ENCODE results near the gene TMC3.
"Not testable (repeated sequence)": the region's sequence is repeated elsewhere in the genome, so short reads cannot be mapped to it uniquely, and the experiment has no call there.

The TMC3 gene

DNA sequence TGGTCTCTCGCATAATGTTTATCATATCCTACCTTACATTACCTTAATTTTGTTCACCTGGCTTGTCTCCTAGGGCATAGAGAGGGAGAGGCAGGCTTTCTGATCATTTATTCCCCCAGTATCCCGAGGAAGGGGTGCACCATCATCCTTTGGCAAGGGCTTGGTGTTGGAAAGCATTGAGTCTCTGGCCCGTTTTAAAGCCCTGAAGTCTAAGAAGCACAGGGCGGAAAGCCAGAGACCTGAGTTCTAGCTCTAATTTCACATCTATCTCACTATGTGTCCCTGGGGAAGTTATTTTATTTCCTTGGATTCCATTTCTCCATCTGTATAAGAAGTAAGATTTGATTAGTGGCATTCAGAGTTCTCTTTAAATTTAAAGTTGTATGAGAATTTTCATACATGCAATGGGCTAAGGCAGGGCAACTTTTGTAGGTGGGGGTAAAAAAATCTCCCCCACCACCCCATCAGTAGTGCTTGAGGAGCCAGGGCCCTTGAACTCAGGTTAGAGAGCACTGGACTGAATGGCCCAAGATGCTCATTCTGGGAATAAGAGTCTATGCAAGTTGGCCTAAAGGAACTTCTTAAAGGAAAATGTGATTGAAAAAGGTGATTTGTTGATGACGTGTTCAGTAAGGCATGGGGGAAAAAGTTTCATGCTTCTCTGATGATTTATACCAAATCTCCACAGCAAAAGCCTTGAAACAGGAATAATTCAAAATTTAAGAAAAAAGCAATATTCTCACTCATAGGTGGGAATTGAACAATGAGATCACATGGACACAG lies 10.1 kb downstream of the TMC3 start:
- no peak overlapping the region for H3K9ac ChIP-seq (ENCODE audit: low read length in 2 of 2)
- H3K9me3 ChIP-seq (ENCODE audit: control insufficient read depth in 2 of 2, low read length in 2 of 2), result no peaks in the 10 kb centered on the region
- no peak overlapping the region for H3K27ac ChIP-seq (ENCODE audit: low read length)
- no peaks in the 10 kb centered on the region for H3K4me1 ChIP-seq (ENCODE audit: control insufficient read depth, insufficient read depth, low read length)
- H3K36me3 ChIP-seq (ENCODE audit: control insufficient read depth in 2 of 2, insufficient read depth in 2 of 2, low read length in 2 of 2), result no peaks in the 10 kb centered on the region
- H3K4me3 ChIP-seq (ENCODE audit: low read length in 2 of 2), result no peak overlapping the region
- no peaks in the 10 kb centered on the region for H3K27me3 ChIP-seq (ENCODE audit: control insufficient read depth in 1 of 2, insufficient read depth in 2 of 2, low read length in 2 of 2)

- H3K27ac ChIP-seq (ENCODE audit: low read length), result no peak overlapping the region
- H3K4me1 ChIP-seq (ENCODE audit: control insufficient read depth, insufficient read depth, low read length), result no peaks in the 10 kb centered on the region
- H3K27me3 ChIP-seq (ENCODE audit: control insufficient read depth in 1 of 2, insufficient read depth in 2 of 2, low read length in 2 of 2), result no peaks in the 10 kb centered on the region
- no peaks in the 10 kb centered on the region for H3K36me3 ChIP-seq (ENCODE audit: control insufficient read depth in 2 of 2, insufficient read depth in 2 of 2, low read length in 2 of 2)
- no peak overlapping the region for H3K4me3 ChIP-seq (ENCODE audit: low read length in 2 of 2)
- H3K9me3 ChIP-seq (ENCODE audit: control insufficient read depth in 2 of 2, low read length in 2 of 2), result no peaks in the 10 kb centered on the region
- no peak overlapping the region for H3K9ac ChIP-seq (ENCODE audit: low read length in 2 of 2)
These were observed 10.7 kb downstream of the TMC3 start for GRCh38 chr15:81363276-81363675.

- Histone ChIP-seq H3K36me3 (ENCODE audit: control insufficient read depth in 2 of 2, insufficient read depth in 2 of 2, low read length in 2 of 2) (no peaks in the 10 kb centered on the region), H3K27ac (ENCODE audit: low read length) (no peak overlapping the region)
These were observed 11.2 kb downstream of the TMC3 start for GRCh38 chr15:81362790-81363189.

GRCh38 chr15:81361891-81362290 lies 12.1 kb downstream of the TMC3 start:
- Histone ChIP-seq H3K36me3 (ENCODE audit: control insufficient read depth in 2 of 2, insufficient read depth in 2 of 2, low read length in 2 of 2) (no peaks in the 10 kb centered on the region), H3K4me1 (ENCODE audit: control insufficient read depth, insufficient read depth, low read length) (no peaks in the 10 kb centered on the region), H3K9ac (ENCODE audit: low read length in 2 of 2) (no peak overlapping the region), H3K27ac (ENCODE audit: low read length) (no peak overlapping the region), H3K4me3 (ENCODE audit: low read length in 2 of 2) (no peak overlapping the region), H3K9me3 (ENCODE audit: control insufficient read depth in 2 of 2, low read length in 2 of 2) (no peaks in the 10 kb centered on the region), H3K27me3 (ENCODE audit: control insufficient read depth in 1 of 2, insufficient read depth in 2 of 2, low read length in 2 of 2) (peaks cover 0 to 2% of the 10 kb centered on the region in 2 donors)

More at GRCh38 chr15:81362790-81363189, 11.2 kb downstream of the TMC3 start:
- Histone ChIP-seq H3K9me3 (ENCODE audit: control insufficient read depth in 2 of 2, low read length in 2 of 2) (no peaks in the 10 kb centered on the region), H3K9ac (ENCODE audit: low read length in 2 of 2) (no peak overlapping the region), H3K4me1 (ENCODE audit: control insufficient read depth, insufficient read depth, low read length) (no peaks in the 10 kb centered on the region), H3K27me3 (ENCODE audit: control insufficient read depth in 1 of 2, insufficient read depth in 2 of 2, low read length in 2 of 2) (no peaks in the 10 kb centered on the region), H3K4me3 (ENCODE audit: low read length in 2 of 2) (no peak overlapping the region)

- no peak overlapping the region for H3K4me3 ChIP-seq (ENCODE audit: low read length in 2 of 2)
- no peak overlapping the region for H3K27ac ChIP-seq (ENCODE audit: low read length)
- H3K36me3 ChIP-seq (ENCODE audit: control insufficient read depth in 2 of 2, insufficient read depth in 2 of 2, low read length in 2 of 2), result no peaks in the 10 kb centered on the region
- H3K27me3 ChIP-seq (ENCODE audit: control insufficient read depth in 1 of 2, insufficient read depth in 2 of 2, low read length in 2 of 2), result peaks cover 0 to 2% of the 10 kb centered on the region in 2 donors
- H3K9ac ChIP-seq (ENCODE audit: low read length in 2 of 2), result no peak overlapping the region
- no peaks in the 10 kb centered on the region for H3K9me3 ChIP-seq (ENCODE audit: control insufficient read depth in 2 of 2, low read length in 2 of 2)
- no peaks in the 10 kb centered on the region for H3K4me1 ChIP-seq (ENCODE audit: control insufficient read depth, insufficient read depth, low read length)
These were observed 13.5 kb downstream of the TMC3 start for GRCh38 chr15:81360491-81360890.

- Histone ChIP-seq H3K4me1 (ENCODE audit: control insufficient read depth, insufficient read depth, low read length) (no peaks in the 10 kb centered on the region), H3K27ac (ENCODE audit: low read length) (no peak overlapping the region), H3K9ac (ENCODE audit: low read length in 2 of 2) (no peak overlapping the region), H3K9me3 (ENCODE audit: control insufficient read depth in 2 of 2, low read length in 2 of 2) (no peaks in the 10 kb centered on the region), H3K4me3 (ENCODE audit: low read length in 2 of 2) (no peak overlapping the region), H3K27me3 (ENCODE audit: control insufficient read depth in 1 of 2, insufficient read depth in 2 of 2, low read length in 2 of 2) (peaks cover 0 to 2% of the 10 kb centered on the region in 2 donors), H3K36me3 (ENCODE audit: control insufficient read depth in 2 of 2, insufficient read depth in 2 of 2, low read length in 2 of 2) (no peaks in the 10 kb centered on the region)
These were observed 15.8 kb downstream of the TMC3 start for GRCh38 chr15:81358248-81358647.

DNA sequence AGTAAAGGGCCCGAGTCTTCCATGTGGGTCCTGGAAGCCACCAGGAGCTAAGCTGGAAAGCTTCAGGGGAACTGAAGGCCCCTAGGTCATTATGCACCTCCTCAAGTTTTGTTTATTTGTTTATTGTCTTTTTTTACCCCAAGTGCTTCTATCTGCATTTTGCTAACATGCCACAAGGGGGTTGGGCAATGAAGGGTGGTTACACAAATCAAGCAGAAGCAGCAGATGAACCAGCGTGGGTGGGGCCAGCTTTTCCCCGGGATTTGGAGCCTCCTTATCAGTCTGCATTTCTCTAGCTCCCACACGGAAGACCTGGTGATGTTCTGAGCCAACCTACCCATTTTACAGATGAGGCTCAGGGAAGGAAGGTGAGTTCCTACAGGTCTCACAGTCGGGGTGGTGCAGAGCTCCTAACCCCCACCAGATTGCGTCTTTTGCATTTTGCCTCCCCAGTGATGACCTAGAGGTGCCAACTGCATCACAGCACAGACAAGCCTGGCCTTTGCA lies 16.8 kb downstream of the TMC3 start:
- no peaks in the 10 kb centered on the region for H3K4me1 ChIP-seq (ENCODE audit: control insufficient read depth, insufficient read depth, low read length)
- no peak overlapping the region for H3K4me3 ChIP-seq (ENCODE audit: low read length in 2 of 2)
- no peak overlapping the region for H3K27ac ChIP-seq (ENCODE audit: low read length)

DNA sequence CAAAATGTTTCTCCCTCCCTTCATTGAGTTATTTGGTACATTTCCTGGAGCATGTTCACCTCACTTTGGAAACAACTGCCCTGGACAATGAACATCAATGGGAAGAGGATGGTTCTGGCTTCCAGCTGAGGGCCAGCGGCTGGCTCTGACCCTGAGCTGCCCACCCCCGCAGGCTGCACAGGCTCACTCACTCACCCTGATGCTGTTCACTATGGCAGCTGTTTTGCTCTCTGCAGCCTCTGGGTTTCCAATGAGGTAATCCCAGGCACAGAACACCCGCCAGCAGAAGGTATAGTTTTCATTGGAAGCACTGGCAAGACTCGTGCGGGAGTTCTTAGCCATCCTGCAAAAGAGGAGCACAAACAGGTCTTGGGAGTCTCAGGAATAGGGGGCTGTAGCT lies 17.8 kb downstream of the TMC3 start:
- Histone ChIP-seq H3K4me1 (ENCODE audit: control insufficient read depth, insufficient read depth, low read length) (no peaks in the 10 kb centered on the region), H3K9ac (ENCODE audit: low read length in 2 of 2) (no peak overlapping the region), H3K27me3 (ENCODE audit: control insufficient read depth in 1 of 2, insufficient read depth in 2 of 2, low read length in 2 of 2) (peaks cover 0 to 2% of the 10 kb centered on the region in 2 donors), H3K9me3 (ENCODE audit: control insufficient read depth in 2 of 2, low read length in 2 of 2) (no peaks in the 10 kb centered on the region), H3K36me3 (ENCODE audit: control insufficient read depth in 2 of 2, insufficient read depth in 2 of 2, low read length in 2 of 2) (no peaks in the 10 kb centered on the region), H3K27ac (ENCODE audit: low read length) (no peak overlapping the region), H3K4me3 (ENCODE audit: low read length in 2 of 2) (no peak overlapping the region)

More for the DNA sequence above, 16.8 kb downstream of the TMC3 start:
- Histone ChIP-seq H3K9me3 (ENCODE audit: control insufficient read depth in 2 of 2, low read length in 2 of 2) (no peaks in the 10 kb centered on the region), H3K36me3 (ENCODE audit: control insufficient read depth in 2 of 2, insufficient read depth in 2 of 2, low read length in 2 of 2) (no peaks in the 10 kb centered on the region), H3K9ac (ENCODE audit: low read length in 2 of 2) (no peak overlapping the region), H3K27me3 (ENCODE audit: control insufficient read depth in 1 of 2, insufficient read depth in 2 of 2, low read length in 2 of 2) (peaks cover 0 to 2% of the 10 kb centered on the region in 2 donors)

DNA sequence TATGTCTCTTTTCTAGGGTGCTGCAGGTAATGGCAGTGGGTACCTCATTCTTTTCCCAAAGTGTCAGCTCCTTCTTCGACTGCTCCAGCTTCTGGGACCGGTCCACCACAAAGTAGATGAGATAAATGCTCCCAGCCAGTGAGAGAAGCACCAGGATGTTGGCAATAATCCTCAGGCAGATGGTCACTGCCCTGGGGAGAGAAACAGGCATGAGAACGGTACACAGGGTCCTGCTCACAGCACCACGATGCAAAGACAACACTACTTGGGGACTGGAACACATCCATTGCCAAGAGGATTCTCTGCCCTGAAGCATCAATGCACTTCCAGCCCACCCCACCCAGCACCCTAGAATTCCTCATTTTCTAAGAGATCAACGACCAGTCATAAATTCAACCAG lies 22.4 kb downstream of the TMC3 start:
- no peak overlapping the region for H3K27ac ChIP-seq (ENCODE audit: low read length)
- H3K36me3 ChIP-seq (ENCODE audit: control insufficient read depth in 2 of 2, insufficient read depth in 2 of 2, low read length in 2 of 2), result no peaks in the 10 kb centered on the region
- no peak overlapping the region for H3K4me3 ChIP-seq (ENCODE audit: low read length in 2 of 2)
- H3K9ac ChIP-seq (ENCODE audit: low read length in 2 of 2), result no peak overlapping the region
- no peaks in the 10 kb centered on the region for H3K4me1 ChIP-seq (ENCODE audit: control insufficient read depth, insufficient read depth, low read length)
- H3K9me3 ChIP-seq (ENCODE audit: control insufficient read depth in 2 of 2, low read length in 2 of 2), result no peaks in the 10 kb centered on the region
- no peaks in the 10 kb centered on the region for H3K27me3 ChIP-seq (ENCODE audit: control insufficient read depth in 1 of 2, insufficient read depth in 2 of 2, low read length in 2 of 2)

DNA sequence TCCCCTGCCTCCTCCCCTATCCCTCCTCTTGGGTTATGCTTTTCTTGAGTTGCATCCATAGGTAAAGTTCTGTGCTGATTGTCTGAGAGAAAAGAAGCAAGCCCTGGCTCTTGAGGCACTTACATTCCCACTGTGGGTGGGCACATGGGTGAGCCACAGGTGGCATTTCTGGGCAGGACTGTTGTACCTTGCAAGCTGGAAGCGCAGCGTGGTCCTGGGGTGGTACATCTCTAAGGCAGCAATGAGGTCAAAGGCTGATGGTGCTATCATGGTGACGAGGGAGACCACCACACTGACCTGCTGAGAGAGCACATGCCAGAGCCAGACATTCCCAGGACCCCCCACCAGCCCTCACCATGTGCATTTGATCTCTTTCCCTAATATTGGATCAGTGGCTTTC lies 24.7 kb downstream of the TMC3 start:
- H3K9ac ChIP-seq (ENCODE audit: low read length in 2 of 2), result no peak overlapping the region
- H3K4me1 ChIP-seq (ENCODE audit: control insufficient read depth, insufficient read depth, low read length), result no peaks in the 10 kb centered on the region
- no peaks in the 10 kb centered on the region for H3K27me3 ChIP-seq (ENCODE audit: control insufficient read depth in 1 of 2, insufficient read depth in 2 of 2, low read length in 2 of 2)
- no peak overlapping the region for H3K27ac ChIP-seq (ENCODE audit: low read length)
- no peaks in the 10 kb centered on the region for H3K36me3 ChIP-seq (ENCODE audit: control insufficient read depth in 2 of 2, insufficient read depth in 2 of 2, low read length in 2 of 2)
- H3K9me3 ChIP-seq (ENCODE audit: control insufficient read depth in 2 of 2, low read length in 2 of 2), result no peaks in the 10 kb centered on the region
- no peak overlapping the region for H3K4me3 ChIP-seq (ENCODE audit: low read length in 2 of 2)

- H3K36me3 ChIP-seq (ENCODE audit: control insufficient read depth in 2 of 2, insufficient read depth in 2 of 2, low read length in 2 of 2); H3K4me1 ChIP-seq (ENCODE audit: control insufficient read depth, insufficient read depth, low read length); H3K27me3 ChIP-seq (ENCODE audit: control insufficient read depth in 1 of 2, insufficient read depth in 2 of 2, low read length in 2 of 2); H3K4me3 ChIP-seq (ENCODE audit: low read length in 2 of 2); H3K27ac ChIP-seq (ENCODE audit: low read length); H3K9me3 ChIP-seq (ENCODE audit: control insufficient read depth in 2 of 2, low read length in 2 of 2); H3K9ac ChIP-seq (ENCODE audit: low read length in 2 of 2): not testable (repeated sequence)
These were observed 25.3 kb downstream of the TMC3 start for GRCh38 chr15:81348691-81349090.
